Stimulated activated CD8-positive, alpha-beta memory T cell treated with anti-CD3 and anti-CD28 coated beads, Interleukin-15, amount 100 ng/mL, for 4 hours (primary cell): ENCODE measurements around the gene MPLKIP.
"Not testable (repeated sequence)": the region's sequence is repeated elsewhere in the genome, so short reads cannot be mapped to it uniquely, and the experiment has no call there.

Source experiments
- DNase-seq, 2 donors: peaks; one replicate each; pipeline ENCODE4 v3.0.0-alpha.2; 2020; ENCODE audit warnings: low read depth in 2 of 2

The MPLKIP gene

GRCh38 chr7:40133561-40134427 lies 628 bp downstream of the MPLKIP start:
- no peak for DNase-seq

- no peak for DNase-seq
These were observed 11.5 kb downstream of the MPLKIP start for GRCh38 chr7:40122940-40123254.

- DNase-seq = not testable (repeated sequence)
These were observed 12.1 kb downstream of the MPLKIP start for GRCh38 chr7:40122100-40122939.

GRCh38 chr7:40120020-40120419 lies 14.4 kb downstream of the MPLKIP start:
- DNase-seq = no peak

- not testable (repeated sequence) for DNase-seq
These were observed 16.2 kb downstream of the MPLKIP start for GRCh38 chr7:40118201-40118600.

- DNase-seq = not testable (repeated sequence)
These were observed 17.2 kb downstream of the MPLKIP start for GRCh38 chr7:40117199-40117598.

- DNase-seq = no peak
These were observed 18.5 kb downstream of the MPLKIP start for GRCh38 chr7:40115936-40116335.

GRCh38 chr7:40105879-40106473 lies 28.4 kb downstream of the MPLKIP start:
- no peak for DNase-seq

GRCh38 chr7:40102897-40103296 lies 31.5 kb downstream of the MPLKIP start:
- no peak for DNase-seq

GRCh38 chr7:40101201-40101600 lies 33.2 kb downstream of the MPLKIP start:
- no peak for DNase-seq

GRCh38 chr7:40099837-40100236 lies 34.6 kb downstream of the MPLKIP start:
- no peak for DNase-seq

GRCh38 chr7:40098810-40099209 lies 35.6 kb downstream of the MPLKIP start:
- no peak for DNase-seq

- no peak for DNase-seq
These were observed 36.7 kb downstream of the MPLKIP start for GRCh38 chr7:40097728-40098127.

- DNase-seq = no peak
These were observed 38.6 kb downstream of the MPLKIP start for GRCh38 chr7:40095695-40096327.

GRCh38 chr7:40095230-40095629 lies 39.2 kb downstream of the MPLKIP start:
- no peak for DNase-seq

- no peak for DNase-seq
These were observed 40.6 kb downstream of the MPLKIP start for GRCh38 chr7:40093631-40094350.

- DNase-seq = no peak
These were observed 42.2 kb downstream of the MPLKIP start for GRCh38 chr7:40092182-40092581.

GRCh38 chr7:40077849-40078248 lies 56.6 kb downstream of the MPLKIP start:
- DNase-seq = no peak
